Activated naive CD8-positive, alpha-beta T cell treated with anti-CD3 and anti-CD28 coated beads, Interleukin-2, amount 10 ng/mL, durations not matched to agents 7 days and 5 days (primary cell): ENCODE measurements around the gene SLC24A3. TPM values are rescaled to one million over a fixed set of nuclear protein-coding genes. Genes with fewer than 3 reads are reported as not detected.

Experiments
- ATAC-seq: fragments of 150-1000 bp; cut with Tn5 transposase; one replicate; pipeline ENCODE4 v1.10.0; 2021; ENCODE audit warnings: low read depth, moderate library complexity
- POLR2A ChIA-PET: fragments of 350-600 bp; sonication (Branson Sonifier 250); formaldehyde crosslinking; loops from one replicate; lab custom pipeline; 2021; ENCODE audit warnings: antibody characterized with exemption; lab: Charles Lee
- DNase-seq: peaks from one replicate; pipeline ENCODE4 v3.0.0; 2021
- H3K27ac Mint-ChIP-seq: one replicate; pipeline ENCODE4 v1.8.0; 2022; ENCODE audit warnings: mild to moderate bottlenecking, mixed read lengths
- H3K27me3 Mint-ChIP-seq: one replicate; pipeline ENCODE4 v1.8.0; 2022; ENCODE audit warnings: mild to moderate bottlenecking, moderate library complexity, mixed read lengths
- H3K36me3 Mint-ChIP-seq: one replicate; pipeline ENCODE4 v1.8.0; 2021; ENCODE audit warnings: mild to moderate bottlenecking, mixed read lengths
- H3K4me1 Mint-ChIP-seq: one replicate; pipeline ENCODE4 v1.8.0; 2021; ENCODE audit warnings: mixed read lengths
- H3K4me3 Mint-ChIP-seq: one replicate; pipeline ENCODE4 v1.8.0; 2022; ENCODE audit warnings: mild to moderate bottlenecking, moderate library complexity, mixed read lengths
- H3K9me3 Mint-ChIP-seq: one replicate; pipeline ENCODE4 v1.8.0; 2021; ENCODE audit warnings: mixed read lengths
- total RNA-seq, 2 experiments: library from RNA; stranded (reverse); gene quantifications; one replicate each; pipeline ENCODE4 v1.2.3, GENCODE V29; 2021

Gene SLC24A3
- total RNA-seq, 2 experiments from 2014 or later: not detected

- H3K27ac Mint-ChIP-seq: no peak overlapping the region
- H3K4me1 Mint-ChIP-seq: no peaks in the 10 kb centered on the region
- no peak overlapping the region for H3K4me3 Mint-ChIP-seq
- no peaks in the 10 kb centered on the region for H3K27me3 Mint-ChIP-seq
- POLR2A ChIA-PET: no interaction called here
- H3K9me3 Mint-ChIP-seq: no peaks in the 10 kb centered on the region
- H3K36me3 Mint-ChIP-seq: no peaks in the 10 kb centered on the region
- no peak for DNase-seq
- ATAC-seq: no peak
Observed at GRCh38 chr20:19269737-19270340, 57.4 kb downstream of the SLC24A3 start.

GRCh38 chr20:19271879-19272651 lies 59.6 kb downstream of the SLC24A3 start:
- Mint-ChIP-seq H3K36me3 (no peaks in the 10 kb centered on the region), H3K9me3 (no peaks in the 10 kb centered on the region), H3K4me3 (no peak overlapping the region), H3K27me3 (no peaks in the 10 kb centered on the region), H3K27ac (no peak overlapping the region), H3K4me1 (no peaks in the 10 kb centered on the region)
- no peak for ATAC-seq
- POLR2A ChIA-PET: no interaction called here
- DNase-seq: no peak

DNA sequence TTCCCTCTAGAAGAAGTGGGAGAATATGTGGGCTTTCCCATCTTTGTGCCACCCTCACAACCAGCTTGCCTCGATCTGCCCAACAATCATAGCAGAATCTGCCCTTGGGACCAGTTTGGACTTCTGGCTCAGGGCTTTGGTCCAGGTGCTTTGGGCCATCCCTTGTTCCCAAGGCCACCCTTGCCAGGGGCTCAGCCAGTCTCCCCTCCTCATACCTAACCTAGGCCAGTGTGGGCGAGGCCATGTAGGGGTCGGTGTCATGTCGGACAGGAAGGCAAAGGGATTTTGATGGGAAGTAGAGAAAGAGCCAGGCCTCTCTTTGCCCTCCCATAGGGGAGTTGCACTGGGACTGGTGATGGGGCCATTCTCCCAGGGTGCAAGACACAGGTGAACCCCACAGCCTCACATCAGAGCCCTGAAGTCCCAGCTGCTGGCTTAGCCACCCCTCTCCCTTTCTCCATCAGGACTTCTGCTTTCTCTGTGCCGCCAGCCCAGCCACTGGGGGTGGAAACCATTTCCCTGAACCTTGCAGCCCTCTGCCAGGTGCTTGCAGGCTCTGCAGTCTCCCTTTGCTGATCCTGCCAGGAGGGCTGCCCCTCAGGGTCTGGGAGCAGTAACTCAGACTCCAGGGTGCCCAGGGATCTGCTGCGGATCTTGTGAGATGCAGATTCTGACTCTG lies 60.7 kb downstream of the SLC24A3 start:
- Mint-ChIP-seq H3K9me3 (no peaks in the 10 kb centered on the region), H3K36me3 (no peaks in the 10 kb centered on the region), H3K4me1 (no peaks in the 10 kb centered on the region), H3K4me3 (no peak overlapping the region), H3K27me3 (no peaks in the 10 kb centered on the region), H3K27ac (no peak overlapping the region)
- POLR2A ChIA-PET: no interaction called here
- no peak for ATAC-seq
- DNase-seq: no peak

- H3K36me3 Mint-ChIP-seq: no peaks in the 10 kb centered on the region
- ATAC-seq (no peak), DNase-seq (no peak)
- POLR2A ChIA-PET: no interaction called here
- no peak overlapping the region for H3K4me3 Mint-ChIP-seq
- H3K27ac Mint-ChIP-seq: no peak overlapping the region
- H3K4me1 Mint-ChIP-seq: no peaks in the 10 kb centered on the region
- no peaks in the 10 kb centered on the region for H3K27me3 Mint-ChIP-seq
- no peaks in the 10 kb centered on the region for H3K9me3 Mint-ChIP-seq
Observed at GRCh38 chr20:19274001-19274400, 61.6 kb downstream of the SLC24A3 start.

- Mint-ChIP-seq H3K27ac (no peak overlapping the region), H3K4me1 (no peaks in the 10 kb centered on the region), H3K36me3 (no peaks in the 10 kb centered on the region), H3K27me3 (no peaks in the 10 kb centered on the region), H3K4me3 (no peak overlapping the region), H3K9me3 (no peaks in the 10 kb centered on the region)
- POLR2A ChIA-PET: no interaction called here
- ATAC-seq (no peak), DNase-seq (no peak)
Observed at GRCh38 chr20:19274412-19275015, 62.1 kb downstream of the SLC24A3 start.

DNA sequence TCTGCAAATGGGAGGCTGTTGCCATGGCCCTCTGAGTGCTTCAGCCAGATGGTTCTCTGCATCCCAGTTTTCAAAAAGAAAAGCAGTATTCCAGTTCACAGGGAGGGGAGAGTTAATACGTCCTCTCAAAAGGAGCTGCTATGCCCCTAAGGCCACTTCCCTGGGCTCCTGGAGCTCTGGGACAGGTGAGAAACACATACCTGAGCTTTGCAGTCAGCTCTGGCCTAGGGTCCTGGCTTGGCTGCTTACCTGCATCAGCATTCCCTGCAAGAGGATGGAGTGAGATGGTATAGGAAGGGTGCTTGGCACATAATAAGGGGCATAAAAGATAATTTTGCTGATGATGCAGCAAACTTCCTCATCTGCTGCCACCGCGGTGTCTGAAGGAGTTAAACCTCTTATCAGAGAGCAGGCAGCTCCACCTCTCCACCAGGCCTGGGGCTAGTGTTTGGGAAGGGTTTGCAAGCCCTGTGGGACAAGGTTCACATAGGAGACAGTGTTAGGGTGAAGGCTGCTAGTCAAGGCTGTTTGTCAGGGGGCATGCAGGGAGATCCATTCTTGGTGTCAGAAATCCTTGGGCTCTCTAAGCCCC lies 62.7 kb downstream of the SLC24A3 start:
- Mint-ChIP-seq H3K4me3 (no peak overlapping the region), H3K27me3 (no peaks in the 10 kb centered on the region), H3K9me3 (no peaks in the 10 kb centered on the region), H3K36me3 (no peaks in the 10 kb centered on the region), H3K4me1 (no peaks in the 10 kb centered on the region), H3K27ac (no peak overlapping the region)
- DNase-seq (no peak), ATAC-seq (no peak)
- POLR2A ChIA-PET: no interaction called here

DNA sequence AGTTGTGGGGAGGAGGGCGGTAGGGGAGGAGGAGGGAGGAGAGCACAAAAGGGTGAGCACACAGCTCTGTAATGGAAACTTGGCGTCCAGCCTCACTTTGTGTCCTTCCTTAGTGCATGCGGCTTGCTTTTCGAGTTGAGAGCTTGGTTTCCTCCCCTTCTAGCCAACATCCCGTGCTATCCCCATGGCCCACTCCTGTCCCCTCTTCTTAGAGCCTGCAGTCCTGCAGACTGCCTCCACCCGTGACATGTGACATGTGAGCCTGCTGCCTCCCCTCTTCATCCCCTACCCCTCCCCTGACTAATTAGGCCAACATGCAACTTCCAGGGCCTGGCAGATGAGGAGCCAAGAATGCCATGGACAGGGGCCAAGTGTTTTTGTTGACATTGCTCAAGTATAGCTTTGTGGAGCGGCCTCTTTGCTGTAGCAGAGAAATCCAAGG lies 63.2 kb downstream of the SLC24A3 start:
- Mint-ChIP-seq H3K36me3 (no peaks in the 10 kb centered on the region), H3K27me3 (no peaks in the 10 kb centered on the region), H3K4me1 (no peaks in the 10 kb centered on the region), H3K4me3 (no peak overlapping the region), H3K27ac (no peak overlapping the region), H3K9me3 (no peaks in the 10 kb centered on the region)
- no peak for ATAC-seq
- POLR2A ChIA-PET: no interaction called here
- no peak for DNase-seq

GRCh38 chr20:19277381-19277780 lies 64.9 kb downstream of the SLC24A3 start:
- DNase-seq (no peak), ATAC-seq (no peak)
- no peak overlapping the region for H3K4me3 Mint-ChIP-seq
- H3K4me1 Mint-ChIP-seq: no peaks in the 10 kb centered on the region
- POLR2A ChIA-PET: no interaction called here
- H3K27me3 Mint-ChIP-seq: no peaks in the 10 kb centered on the region
- H3K27ac Mint-ChIP-seq: no peak overlapping the region
- no peaks in the 10 kb centered on the region for H3K36me3 Mint-ChIP-seq
- no peaks in the 10 kb centered on the region for H3K9me3 Mint-ChIP-seq

DNA sequence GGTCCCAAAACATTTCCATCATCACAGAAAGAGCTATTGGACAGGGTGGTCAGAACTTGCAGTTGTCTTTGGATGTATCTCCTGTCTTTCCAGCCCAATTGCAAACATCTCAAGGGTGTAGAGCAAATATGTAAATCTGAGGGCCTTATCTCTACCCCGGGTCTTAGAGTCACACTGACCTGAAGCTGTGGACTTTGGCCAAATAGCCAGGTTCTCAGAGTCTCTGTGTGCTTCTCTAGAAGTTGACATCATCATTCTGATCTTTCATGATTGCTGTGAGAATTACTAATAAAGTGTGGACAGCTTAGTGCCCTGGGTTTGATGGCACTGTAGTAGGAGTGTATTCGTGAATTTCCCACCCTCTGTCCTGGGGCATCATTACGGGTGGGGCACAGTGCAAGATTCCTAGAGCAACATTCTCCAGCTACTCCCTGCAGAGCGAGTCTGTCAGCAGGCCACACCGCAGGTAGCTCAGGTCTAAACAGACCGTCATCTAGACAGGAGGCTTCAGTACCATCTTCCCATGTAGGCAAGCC lies 71.1 kb downstream of the SLC24A3 start:
- POLR2A ChIA-PET: no interaction called here
- no peak for DNase-seq
- H3K27me3 Mint-ChIP-seq: peaks cover 10% of the 10 kb centered on the region
- no peaks in the 10 kb centered on the region for H3K36me3 Mint-ChIP-seq
- H3K27ac Mint-ChIP-seq: no peak overlapping the region
- H3K9me3 Mint-ChIP-seq: no peaks in the 10 kb centered on the region
- H3K4me1 Mint-ChIP-seq: no peaks in the 10 kb centered on the region
- H3K4me3 Mint-ChIP-seq: no peak overlapping the region
- ATAC-seq: no peak

- H3K4me1 Mint-ChIP-seq: no peaks in the 10 kb centered on the region
Observed at GRCh38 chr20:19284400-19285178, 72.1 kb downstream of the SLC24A3 start.

GRCh38 chr20:19285436-19285835 lies 73.0 kb downstream of the SLC24A3 start:
- ATAC-seq: no peak
- peaks cover 10% of the 10 kb centered on the region for H3K27me3 Mint-ChIP-seq
- no peaks in the 10 kb centered on the region for H3K4me1 Mint-ChIP-seq
- DNase-seq: no peak
- no peak overlapping the region for H3K4me3 Mint-ChIP-seq
- H3K36me3 Mint-ChIP-seq: no peaks in the 10 kb centered on the region
- H3K9me3 Mint-ChIP-seq: no peaks in the 10 kb centered on the region
- POLR2A ChIA-PET: no interaction called here
- H3K27ac Mint-ChIP-seq: no peak overlapping the region

More at GRCh38 chr20:19284400-19285178, 72.1 kb downstream of the SLC24A3 start:
- Mint-ChIP-seq H3K27me3 (peaks cover 10% of the 10 kb centered on the region), H3K9me3 (no peaks in the 10 kb centered on the region), H3K27ac (no peak overlapping the region), H3K36me3 (no peaks in the 10 kb centered on the region), H3K4me3 (no peak overlapping the region)
- POLR2A ChIA-PET: no interaction called here
- ATAC-seq: no peak
- no peak for DNase-seq

DNA sequence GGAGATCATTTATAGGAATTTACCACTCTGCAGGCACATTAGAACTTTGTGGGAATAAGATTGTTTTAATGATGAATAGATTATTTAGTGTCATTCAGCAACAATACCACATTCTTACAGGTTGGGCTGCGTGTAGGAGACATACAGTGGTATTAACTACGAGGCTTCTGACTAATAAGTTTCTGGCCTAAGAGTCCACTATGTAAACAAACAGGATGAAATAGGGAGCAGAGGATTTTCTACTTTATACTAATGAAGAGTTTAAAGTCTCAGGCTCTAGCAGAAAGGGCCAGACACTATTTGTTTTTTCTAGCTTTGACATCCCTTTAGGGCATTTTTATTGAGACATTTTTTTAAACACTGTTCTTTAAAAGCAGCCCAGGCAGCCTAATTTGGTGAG lies 75.6 kb downstream of the SLC24A3 start:
- Mint-ChIP-seq H3K27me3 (peaks cover 7% of the 10 kb centered on the region), H3K4me3 (no peak overlapping the region), H3K36me3 (no peaks in the 10 kb centered on the region), H3K4me1 (no peaks in the 10 kb centered on the region), H3K9me3 (no peaks in the 10 kb centered on the region), H3K27ac (no peak overlapping the region)
- POLR2A ChIA-PET: no interaction called here
- ATAC-seq: no peak
- no peak for DNase-seq
